Activated CD8-positive, alpha-beta memory T cell treated with anti-CD3 and anti-CD28 coated beads for 36 hours (primary cell): Measurements from ENCODE around the gene RANGAP1. TPM values are rescaled to one million over a fixed set of nuclear protein-coding genes. Genes with fewer than 3 reads are reported as not detected.

Experiments
- CTCF ChIA-PET: fragments of 350-600 bp; sonication (Branson Sonifier 250); formaldehyde crosslinking; loops from one replicate; lab custom pipeline; 2021; ENCODE audit warnings: antibody characterized with exemption; lab: Charles Lee
- POLR2A ChIA-PET: fragments of 350-600 bp; sonication (Branson Sonifier 250); formaldehyde crosslinking; loops from one replicate; lab custom pipeline; 2021; ENCODE audit warnings: antibody characterized with exemption; lab: Charles Lee
- total RNA-seq, 2 experiments: library from RNA; stranded (reverse); gene quantifications; one replicate each; pipeline ENCODE4 v1.2.3, GENCODE V29; 2021

RANGAP1 gene, protein sequence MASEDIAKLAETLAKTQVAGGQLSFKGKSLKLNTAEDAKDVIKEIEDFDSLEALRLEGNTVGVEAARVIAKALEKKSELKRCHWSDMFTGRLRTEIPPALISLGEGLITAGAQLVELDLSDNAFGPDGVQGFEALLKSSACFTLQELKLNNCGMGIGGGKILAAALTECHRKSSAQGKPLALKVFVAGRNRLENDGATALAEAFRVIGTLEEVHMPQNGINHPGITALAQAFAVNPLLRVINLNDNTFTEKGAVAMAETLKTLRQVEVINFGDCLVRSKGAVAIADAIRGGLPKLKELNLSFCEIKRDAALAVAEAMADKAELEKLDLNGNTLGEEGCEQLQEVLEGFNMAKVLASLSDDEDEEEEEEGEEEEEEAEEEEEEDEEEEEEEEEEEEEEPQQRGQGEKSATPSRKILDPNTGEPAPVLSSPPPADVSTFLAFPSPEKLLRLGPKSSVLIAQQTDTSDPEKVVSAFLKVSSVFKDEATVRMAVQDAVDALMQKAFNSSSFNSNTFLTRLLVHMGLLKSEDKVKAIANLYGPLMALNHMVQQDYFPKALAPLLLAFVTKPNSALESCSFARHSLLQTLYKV
- total RNA-seq = 100 to 1,000 TPM; 176 to 178 TPM

- CTCF ChIA-PET = interaction anchor here (0.7 to 1.6 kb wide), 3 partner anchors 15 to 18 kb away, joined by 3 to 11 read pairs (median 4); partner anchors contain the start of gene ZC3H7B
These were observed at the start of gene RANGAP1 for GRCh38 chr22:41285820-41286638. TSS of gene RANGAP1 (minus strand) at chr22:41286187. CDS start at chr22:41281044, 5,143 bp downstream.

DNA sequence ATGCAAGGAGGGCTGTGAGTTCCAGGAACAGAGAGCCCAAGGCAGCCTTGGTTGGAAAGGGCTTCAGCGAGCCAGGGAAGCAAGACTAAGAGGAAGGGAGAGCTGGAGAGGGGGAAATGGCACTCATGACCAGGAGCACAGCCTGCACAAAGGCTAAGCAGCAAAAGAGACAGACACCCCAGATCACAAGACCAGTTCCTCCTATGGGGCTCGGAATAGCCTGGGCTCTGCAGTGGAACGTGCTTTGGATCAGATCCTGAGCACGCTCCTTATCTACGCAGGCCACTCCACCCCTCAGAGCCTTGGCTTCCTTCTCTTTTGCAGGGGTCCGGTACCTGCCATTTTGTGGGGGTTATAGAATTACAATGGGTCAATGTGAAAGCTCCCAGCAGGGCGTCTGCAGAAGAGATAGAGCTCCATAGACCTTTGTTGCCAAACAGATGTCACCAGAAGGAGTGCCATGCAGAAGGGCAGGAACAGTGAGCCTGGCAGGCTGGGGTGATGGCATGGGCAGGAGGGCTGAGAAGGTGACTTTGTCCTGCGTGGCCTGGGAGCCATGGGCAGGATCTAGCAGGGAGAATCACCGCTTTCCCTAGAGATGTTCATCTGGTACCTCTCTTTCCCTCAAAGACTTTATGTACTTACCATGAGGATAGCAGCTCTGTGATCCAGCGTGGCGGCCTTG is 49.1 kb upstream of the RANGAP1 start:
- CTCF ChIA-PET = no interaction called here
- POLR2A ChIA-PET = no interaction called here

More at GRCh38 chr22:41285820-41286638, at the start of gene RANGAP1:
- POLR2A ChIA-PET = interaction anchor here (0.6 to 1.9 kb wide), 7 partner anchors 15 to 334 kb away, joined by 3 to 7 read pairs (median 4); partner anchors contain the start of genes RBX1, TEF, TOB2 and ZC3H7B

- POLR2A ChIA-PET = no interaction called here
- CTCF ChIA-PET = no interaction called here
These were observed 48.2 kb upstream of the RANGAP1 start for GRCh38 chr22:41334215-41334614.

DNA sequence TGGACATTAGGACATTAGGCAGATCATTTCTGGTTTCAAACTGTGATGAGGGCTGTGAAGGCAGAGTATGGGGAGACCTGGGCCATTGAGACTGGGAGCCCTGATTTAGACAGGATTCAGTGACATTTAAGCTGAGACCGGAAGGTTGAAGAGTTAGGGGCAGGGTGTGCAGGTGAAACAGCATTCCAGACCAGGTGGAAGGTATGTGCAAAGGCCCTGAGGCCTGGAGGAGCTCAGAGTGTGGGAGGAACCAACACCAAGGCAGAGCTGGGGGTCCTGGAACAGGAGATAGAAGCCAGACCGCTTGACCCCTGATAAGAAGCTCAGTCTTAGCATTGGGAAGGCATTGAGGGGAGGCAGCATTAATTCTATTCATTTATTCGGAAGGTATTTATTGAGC is 47.8 kb upstream of the RANGAP1 start:
- POLR2A ChIA-PET = no interaction called here

GRCh38 chr22:41332217-41332939 is 46.4 kb upstream of the RANGAP1 start:
- POLR2A ChIA-PET = no interaction called here
- CTCF ChIA-PET = no interaction called here

More for the DNA sequence above, 47.8 kb upstream of the RANGAP1 start:
- CTCF ChIA-PET = no interaction called here

GRCh38 chr22:41330169-41330568 is 44.2 kb upstream of the RANGAP1 start:
- CTCF ChIA-PET = interaction anchor here (1.0 to 1.7 kb wide), 2 partner anchors 13 to 36 kb away, joined by 4 read pairs; no protein-coding TSS in a partner anchor
- POLR2A ChIA-PET = no interaction called here

DNA sequence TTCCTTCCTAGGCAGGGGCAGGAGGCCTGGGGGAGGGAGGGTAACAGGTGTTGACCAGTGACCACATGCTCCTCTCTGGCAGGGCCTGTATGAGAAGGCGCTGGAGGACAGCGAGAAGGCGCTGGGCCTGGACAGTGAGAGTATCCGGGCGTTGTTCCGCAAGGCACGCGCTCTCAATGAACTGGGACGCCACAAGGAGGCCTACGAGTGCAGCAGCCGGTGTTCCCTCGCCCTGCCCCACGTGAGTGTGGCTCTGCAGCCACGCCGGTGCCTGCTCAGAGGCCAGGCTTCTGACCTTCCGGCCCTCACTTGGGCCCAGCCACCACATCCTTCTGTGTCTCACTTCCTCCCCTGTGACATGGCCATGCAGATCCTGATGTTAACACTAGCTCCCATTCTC is 41.1 kb upstream of the RANGAP1 start:
- POLR2A ChIA-PET = no interaction called here
- CTCF ChIA-PET = interaction anchor here (1.0 kb wide), 1 partner anchor 79 kb away, joined by 4 read pairs; no protein-coding TSS in a partner anchor

GRCh38 chr22:41324821-41325528 is 39.0 kb upstream of the RANGAP1 start:
- CTCF ChIA-PET = no interaction called here
- POLR2A ChIA-PET = no interaction called here

GRCh38 chr22:41320416-41321240 is 34.6 kb upstream of the RANGAP1 start:
- CTCF ChIA-PET = no interaction called here
- POLR2A ChIA-PET = no interaction called here

DNA sequence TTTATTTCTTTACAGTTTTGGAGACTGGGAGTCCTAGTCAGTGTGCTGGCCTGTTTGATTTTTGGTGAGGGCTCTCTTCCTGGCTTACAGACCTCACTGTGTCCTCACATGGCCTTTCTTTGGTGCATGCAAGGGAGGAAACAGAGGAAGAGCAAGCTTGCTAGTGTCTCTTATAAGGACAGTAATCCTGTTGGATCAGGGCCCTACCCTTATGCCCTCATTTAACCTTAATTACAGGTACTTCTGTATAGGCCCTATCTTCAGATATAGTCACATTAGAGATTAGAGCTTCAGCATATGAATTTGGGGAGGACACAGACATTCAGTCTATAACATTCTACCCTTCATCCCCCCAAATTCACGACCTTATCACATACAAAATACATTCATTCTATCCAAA is 29.6 kb upstream of the RANGAP1 start:
- CTCF ChIA-PET = no interaction called here
- POLR2A ChIA-PET = no interaction called here

DNA sequence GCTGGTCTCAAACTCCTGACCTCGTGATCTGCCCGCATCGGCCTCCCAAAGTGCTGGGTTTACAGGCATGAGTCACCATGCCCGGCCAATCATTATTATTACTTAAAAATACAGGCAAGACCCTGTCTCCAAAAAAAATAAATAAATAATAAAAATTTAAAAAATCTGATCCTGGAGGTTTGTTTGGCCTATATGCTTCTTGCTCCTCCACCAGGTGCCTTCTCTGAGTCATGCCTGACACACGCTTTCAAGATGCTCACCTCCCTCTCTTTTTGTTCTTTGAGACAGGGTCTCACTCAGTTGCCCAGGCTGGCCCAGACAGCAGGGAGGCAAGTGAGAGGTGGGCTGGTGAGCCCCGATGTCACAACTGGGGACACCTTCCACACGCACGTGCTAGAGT is 28.8 kb upstream of the RANGAP1 start:
- CTCF ChIA-PET = no interaction called here
- POLR2A ChIA-PET = no interaction called here

DNA sequence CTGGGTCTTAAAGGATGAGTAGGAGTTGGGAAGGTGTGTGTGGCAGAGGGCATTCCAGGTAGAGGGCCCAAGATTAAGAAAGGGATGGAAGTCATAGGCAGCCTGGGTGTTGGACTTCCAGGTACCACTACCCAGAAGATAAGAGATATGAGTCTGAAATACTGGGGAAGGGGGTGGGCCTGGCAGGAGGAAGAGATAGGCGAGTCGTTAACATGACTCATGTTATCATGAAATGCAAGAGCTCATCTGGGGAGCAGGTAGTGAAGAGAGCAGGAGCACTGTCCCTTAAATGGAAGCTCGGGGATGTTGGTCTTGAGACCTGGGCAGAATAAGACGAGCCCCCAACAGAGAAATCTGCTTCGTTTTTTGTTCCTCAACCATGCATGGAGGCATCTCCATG is 25.5 kb upstream of the RANGAP1 start:
- POLR2A ChIA-PET = no interaction called here

DNA sequence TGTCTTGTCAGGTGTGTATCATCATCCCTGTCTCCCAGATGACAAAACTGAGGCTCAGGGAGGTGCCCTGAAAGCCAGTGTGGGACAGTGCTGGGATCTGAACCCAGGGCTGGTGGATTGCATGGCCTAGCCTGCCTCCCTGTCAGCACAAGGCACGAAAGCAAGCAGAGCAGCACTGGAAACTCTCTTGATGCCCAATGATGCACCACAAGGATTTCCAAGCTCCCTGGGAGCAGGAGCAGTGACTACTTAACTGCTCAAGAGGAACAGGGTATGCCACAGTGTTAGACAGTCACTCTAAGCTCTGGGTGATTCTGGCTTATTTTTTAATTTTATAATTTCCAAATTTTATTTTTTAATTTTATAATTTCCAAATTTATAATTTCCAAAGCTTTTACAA is 24.3 kb upstream of the RANGAP1 start:
- ChIA-PET CTCF (no interaction called here), POLR2A (no interaction called here)

More for the DNA sequence above, 25.5 kb upstream of the RANGAP1 start:
- CTCF ChIA-PET = interaction anchor here (0.7 kb wide), 1 partner anchor 115 kb away, joined by 4 read pairs; no protein-coding TSS in a partner anchor

- POLR2A ChIA-PET = no interaction called here
- CTCF ChIA-PET = no interaction called here
These were observed 22.6 kb upstream of the RANGAP1 start for GRCh38 chr22:41308544-41308947.

- ChIA-PET CTCF (no interaction called here), POLR2A (no interaction called here)
These were observed 22.1 kb upstream of the RANGAP1 start for GRCh38 chr22:41308054-41308453.

DNA sequence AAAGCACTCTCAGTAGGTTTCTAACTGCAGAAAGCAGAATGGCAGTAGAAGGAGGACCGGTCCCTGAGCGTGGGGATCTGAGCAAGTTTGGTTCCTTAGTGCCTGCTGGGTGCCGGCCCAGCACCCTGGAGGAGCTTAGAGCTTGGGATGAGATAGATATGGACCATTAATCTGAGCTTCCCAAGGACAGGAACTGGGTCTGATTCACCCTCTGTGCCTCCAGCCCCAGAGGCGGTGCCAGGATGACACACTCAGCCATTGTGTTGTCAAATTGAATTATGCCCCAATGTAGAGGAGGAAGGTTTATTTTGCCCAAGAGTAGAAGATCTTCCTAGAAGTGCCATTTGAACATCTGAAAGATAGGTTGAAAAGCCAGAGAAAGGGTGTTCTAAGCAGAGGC is 19.7 kb upstream of the RANGAP1 start:
- POLR2A ChIA-PET = no interaction called here

DNA sequence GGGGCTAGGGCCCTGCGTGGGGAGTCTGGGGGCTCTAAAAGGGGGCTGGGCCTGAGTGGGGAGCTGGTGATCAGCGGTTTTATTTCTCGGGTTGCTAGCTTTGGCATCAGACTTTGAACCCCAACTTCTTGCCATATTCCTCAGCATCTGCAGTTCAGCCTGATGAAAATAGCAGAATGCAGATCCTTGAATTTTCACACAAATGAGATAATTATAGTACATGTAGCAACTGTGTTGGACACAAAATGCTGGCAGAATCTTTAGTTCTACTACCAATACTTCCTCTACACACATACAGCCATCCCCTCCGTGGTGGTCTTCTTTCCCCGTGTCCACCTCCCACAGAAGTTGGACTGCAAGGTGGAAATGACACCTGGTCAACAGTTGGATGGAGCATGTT is 16.8 kb upstream of the RANGAP1 start:
- ChIA-PET POLR2A (no interaction called here), CTCF (interaction anchor here (1.1 kb wide), 1 partner anchor 12 kb away, joined by 5 read pairs; no protein-coding TSS in a partner anchor)

More for the DNA sequence above, 19.7 kb upstream of the RANGAP1 start:
- CTCF ChIA-PET = no interaction called here
